ENCODE data around the gene VPREB3.

- TF ChIP-seq YY1 (IDR thresholded peaks at IDR 0.05; ENCODE audit: low read depth, low read length) (no peak), PRDM15 (CRISPR knock-in tag; IDR thresholded peaks at IDR 0.05) (no peak)
Measured at GRCh38 chr22:23782252-23782651, 28.0 kb upstream of the VPREB3 start.

All from GM12878 (cell line).